SH-SY5Y (cell line): ENCODE measurements around the gene DEGS2.

Experiments
- GATA2 ChIP-seq: IDR thresholded peaks from 2 replicates; pipeline ENCODE4 v1.6.1; 2011; ENCODE audit warnings: mild to moderate bottlenecking, low read depth, low read length
- GATA3 ChIP-seq: IDR thresholded peaks from 2 replicates; pipeline ENCODE4 v1.6.1; 2011; ENCODE audit warnings: low read depth, mild to moderate bottlenecking, low read length, moderate library complexity

DNA sequence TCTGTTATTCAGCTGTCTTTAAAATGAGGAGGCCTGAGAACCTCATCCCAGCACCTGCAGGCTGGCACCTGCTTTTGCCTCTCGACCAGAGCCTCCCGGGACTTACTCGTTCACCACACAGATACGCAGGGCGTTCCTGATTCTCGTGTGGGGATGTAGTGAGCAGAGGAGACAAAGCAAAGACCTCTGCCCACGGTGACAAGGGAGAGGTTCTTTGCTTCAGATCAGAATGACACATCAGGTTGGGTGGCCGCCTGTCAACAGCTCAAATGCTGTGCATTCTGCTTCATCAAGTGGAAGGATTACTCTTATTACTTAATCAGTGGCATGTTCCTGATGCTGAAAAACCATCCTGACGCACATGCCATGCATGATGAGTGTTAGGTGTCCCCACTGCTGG lies 24.4 kb downstream of the DEGS2 start:
- TF ChIP-seq GATA2 = no peak
- no peak for TF ChIP-seq GATA3
